Activated T-cell treated with anti-CD3 and anti-CD28 coated beads, Interleukin-2, amount 50 U/mL, for 48 hours (primary cell): ENCODE measurements around the gene TRIM67.

Source experiments
- DNase-seq, 2 experiments: peaks; one replicate each; pipeline ENCODE4 v3.0.0-alpha.2; 2020

TRIM67 gene

DNA sequence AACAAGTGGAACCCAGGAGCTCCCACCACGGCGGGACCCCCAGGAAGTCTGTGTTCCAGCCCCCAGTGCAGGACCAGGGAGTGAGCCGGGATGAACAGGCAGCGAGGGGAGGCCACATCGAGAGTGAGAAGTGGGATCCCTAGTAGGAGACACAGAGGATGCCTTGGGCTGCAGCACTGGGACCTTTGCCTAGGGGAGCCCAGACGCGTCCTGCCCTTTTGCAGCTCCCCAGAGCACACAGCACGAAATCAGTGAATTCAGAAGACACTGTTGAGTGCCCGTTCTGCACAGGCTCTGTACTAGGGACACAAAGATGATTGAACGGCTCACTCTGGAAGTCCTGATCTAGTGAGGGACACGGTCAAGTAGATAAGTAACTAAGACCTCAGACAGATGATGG is 23.5 kb downstream of the TRIM67 start:
- no peak for DNase-seq

DNA sequence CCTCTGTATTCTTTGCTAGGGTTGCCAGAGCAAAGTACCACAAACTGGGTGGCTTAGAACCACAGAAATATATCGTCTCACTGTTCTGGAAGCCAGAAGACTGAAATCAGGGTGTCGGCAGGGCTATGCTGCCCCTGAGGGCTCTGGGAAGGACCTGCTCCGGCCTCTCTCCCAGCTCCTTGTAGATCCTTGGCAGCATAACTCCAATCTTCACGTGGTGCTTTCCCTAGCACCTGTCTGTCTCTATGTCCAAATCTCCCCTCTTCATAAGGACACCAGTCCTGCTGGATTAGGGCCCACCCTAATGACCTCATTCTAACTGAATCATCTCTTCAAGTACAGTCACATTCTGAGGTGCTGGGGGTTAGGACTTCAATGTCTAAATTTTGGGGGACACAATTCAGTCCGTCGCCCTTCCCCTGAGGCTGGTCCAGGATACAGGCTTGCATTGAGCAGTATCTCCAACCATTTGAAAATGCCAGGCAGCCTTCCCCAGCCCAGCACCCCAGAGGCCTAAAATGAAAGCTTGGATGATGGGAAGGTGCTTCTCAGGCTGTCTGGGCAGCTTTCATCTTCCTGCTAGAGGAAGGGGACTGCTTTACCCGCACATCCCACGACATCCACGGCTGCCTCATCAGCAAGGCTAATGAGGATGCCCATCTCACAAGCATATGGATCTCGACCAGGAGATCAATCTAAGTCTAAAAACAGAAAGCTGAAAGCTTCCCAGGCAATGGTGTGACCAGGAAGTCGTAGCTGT is 24.7 kb downstream of the TRIM67 start:
- no peak for DNase-seq

DNA sequence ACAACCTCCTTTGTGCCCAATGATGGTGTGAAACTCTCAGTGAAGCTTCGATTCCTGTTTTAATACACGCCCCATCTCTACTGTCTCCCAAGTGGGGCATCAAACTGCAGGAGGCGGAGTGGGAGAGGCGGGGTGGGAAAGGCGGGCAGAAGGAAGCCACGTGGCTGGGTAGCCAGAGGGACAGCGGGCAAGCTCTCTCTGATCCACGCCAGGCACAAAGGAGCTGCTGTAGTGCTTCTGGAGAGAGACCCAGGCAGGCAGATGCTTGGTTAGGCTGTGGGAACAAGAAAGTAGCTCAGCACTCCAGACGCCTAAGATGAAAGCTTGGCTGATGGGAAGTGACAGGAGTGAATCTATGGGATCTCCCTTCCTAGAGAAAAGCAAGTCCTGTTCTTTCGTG is 25.7 kb downstream of the TRIM67 start:
- no peak for DNase-seq

DNA sequence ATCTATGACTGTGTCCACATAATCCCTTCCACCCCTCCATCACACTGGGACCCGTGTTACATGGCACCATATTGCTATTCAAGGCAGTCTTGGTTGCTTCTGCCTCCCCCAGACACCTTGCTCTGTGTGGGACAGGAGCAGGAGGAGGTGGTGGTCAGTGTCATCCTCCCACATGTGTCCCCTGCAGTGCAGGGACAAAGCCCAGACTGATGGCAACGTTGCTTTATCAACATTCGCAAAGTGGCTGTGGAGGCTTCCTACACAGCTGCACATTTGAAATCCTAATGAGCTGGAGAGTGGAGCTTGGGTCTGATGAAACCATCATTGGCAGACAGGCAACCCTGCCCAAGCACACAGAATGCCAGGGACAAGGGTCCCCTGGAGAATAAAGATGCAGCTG is 26.2 kb downstream of the TRIM67 start:
- DNase-seq: no peak

DNA sequence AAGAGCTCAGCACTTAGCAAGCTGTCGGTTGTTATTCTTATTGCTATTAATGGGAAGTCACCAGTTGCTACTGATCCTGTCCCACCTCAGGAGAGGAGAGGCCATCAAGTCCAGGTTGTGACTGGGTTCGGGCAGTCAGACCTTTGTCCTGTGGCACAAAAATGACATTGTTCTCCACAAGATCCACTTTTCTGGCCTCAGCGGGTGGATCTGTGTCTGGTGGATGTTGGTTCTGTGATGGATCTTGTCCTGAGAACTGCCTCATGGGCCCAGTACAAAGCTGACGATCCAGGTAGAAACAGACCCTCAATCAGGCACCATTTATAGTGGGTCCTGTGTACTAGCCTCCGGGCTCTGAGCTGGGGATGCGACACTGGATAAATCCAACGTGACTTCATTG is 26.9 kb downstream of the TRIM67 start:
- DNase-seq: no peak

DNA sequence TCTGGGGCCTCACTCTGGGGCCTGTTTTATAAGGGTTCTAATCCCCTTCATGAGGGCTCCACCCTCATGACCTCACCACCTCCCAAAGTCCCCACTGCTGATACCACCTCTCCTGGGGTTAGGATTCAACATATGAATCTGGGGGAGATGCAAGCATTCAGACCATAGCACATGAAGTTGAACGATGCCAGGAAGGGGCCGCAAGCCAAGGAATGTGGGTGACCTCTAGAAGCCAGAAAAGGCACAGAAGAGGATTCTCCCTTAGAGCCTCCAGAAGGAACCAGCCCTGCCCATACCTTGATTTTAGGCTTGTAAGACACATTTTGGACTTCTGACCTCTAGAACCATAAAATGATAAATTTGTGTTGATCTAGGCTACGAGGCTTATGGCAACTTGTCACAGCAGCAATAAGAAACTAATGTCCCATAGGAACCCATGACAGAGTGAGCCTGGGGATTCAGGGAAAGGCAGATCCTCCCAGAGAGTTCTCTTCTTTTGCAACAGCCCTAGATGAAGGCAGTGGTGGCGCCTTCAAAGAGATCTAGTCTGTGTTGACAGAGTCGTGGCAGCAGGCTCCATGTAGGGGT is 27.9 kb downstream of the TRIM67 start:
- DNase-seq: no peak

DNA sequence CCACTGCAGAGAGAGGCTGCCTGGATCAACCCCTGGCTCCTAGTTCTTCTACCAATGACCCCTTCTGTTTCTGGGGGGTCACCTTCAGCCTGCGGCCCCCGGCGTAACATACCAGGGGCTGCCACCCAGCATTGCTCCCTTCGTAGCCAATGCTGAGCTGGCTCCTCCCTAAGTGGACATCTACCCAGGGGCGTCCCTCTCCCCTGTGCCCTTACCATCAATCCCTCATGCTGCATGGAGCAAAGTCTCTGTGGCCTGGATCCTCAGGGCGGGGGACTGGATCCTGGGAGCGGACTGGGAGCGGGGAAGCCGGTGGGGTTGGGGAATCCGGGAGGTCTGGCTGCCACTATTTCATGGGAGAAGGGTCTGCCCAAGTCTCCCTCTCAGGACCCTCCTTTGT is 28.6 kb downstream of the TRIM67 start:
- DNase-seq: no peak

DNA sequence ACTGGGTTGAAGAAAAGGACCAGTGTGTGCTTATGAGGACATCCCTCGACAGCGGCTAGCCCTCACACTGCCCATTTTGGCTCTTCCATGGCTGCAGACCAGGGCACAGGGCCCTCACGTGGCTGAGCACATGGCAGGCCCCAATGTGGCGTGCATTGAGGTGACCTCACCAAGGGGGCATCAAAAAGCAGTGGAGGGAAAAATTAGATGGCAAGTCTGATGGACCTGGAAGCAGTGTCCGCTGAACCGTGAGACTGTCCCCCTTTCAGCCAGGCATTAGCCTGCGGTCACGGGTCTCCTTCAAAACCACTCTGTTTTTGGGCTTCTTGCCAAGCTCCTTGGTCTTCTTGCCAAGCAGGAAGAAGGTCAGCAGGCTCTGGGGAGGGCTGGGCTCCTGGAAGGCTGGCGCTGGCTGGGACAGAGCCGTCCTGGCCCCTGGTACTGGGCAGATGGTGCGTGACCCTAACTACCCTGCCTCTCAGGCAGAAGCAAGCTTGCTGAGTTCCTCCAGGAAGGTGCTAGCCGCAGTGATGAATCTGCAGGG is 30.8 kb downstream of the TRIM67 start:
- DNase-seq: no peak

DNA sequence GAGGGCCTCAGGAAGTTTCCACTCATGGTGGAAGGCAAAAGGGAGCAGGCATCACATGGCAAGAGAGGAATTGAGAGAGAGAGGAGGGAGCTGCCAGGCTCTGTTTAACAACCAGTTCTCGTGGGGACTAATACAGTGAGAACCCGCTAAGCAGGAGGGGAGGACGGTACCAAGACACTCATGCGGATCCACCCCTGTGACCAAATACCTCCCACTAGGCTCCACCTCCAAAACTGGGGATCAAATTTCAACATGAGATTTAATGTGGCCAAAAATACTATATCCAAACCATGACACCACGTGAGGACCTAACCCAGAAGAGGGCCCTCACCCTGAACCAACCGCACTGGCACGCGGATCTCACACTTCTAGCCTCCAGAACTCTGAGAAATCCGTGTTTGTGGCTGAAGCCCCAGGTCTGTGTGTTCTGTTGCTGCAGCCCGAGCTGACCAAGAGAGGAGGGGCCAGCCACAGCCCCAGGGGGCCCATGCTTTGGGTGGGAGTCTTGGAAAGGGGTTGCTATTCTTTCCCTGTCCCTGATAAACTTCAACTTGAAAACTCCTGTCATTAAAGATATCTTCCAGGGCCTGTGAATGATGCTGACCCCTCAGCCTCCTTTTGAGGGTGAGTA is 32.0 kb downstream of the TRIM67 start:
- DNase-seq: no peak

DNA sequence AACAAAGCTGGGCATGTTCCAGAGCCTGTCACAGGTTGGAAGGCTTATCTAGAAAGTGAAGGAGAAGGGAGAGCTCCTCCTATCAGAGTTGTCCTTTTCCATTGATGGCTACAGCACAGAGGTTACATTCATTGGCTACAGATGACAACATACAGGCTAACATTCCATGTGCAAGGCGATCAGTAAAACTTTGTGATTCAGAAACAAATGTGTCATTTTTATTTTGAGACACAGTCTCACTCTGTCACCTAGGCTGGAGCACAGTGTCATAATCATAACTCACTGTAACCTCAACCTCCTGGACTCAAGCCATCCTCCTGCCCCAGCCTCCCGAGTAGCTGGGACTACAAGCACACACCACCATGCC is 32.6 kb downstream of the TRIM67 start:
- DNase-seq: no peak

DNA sequence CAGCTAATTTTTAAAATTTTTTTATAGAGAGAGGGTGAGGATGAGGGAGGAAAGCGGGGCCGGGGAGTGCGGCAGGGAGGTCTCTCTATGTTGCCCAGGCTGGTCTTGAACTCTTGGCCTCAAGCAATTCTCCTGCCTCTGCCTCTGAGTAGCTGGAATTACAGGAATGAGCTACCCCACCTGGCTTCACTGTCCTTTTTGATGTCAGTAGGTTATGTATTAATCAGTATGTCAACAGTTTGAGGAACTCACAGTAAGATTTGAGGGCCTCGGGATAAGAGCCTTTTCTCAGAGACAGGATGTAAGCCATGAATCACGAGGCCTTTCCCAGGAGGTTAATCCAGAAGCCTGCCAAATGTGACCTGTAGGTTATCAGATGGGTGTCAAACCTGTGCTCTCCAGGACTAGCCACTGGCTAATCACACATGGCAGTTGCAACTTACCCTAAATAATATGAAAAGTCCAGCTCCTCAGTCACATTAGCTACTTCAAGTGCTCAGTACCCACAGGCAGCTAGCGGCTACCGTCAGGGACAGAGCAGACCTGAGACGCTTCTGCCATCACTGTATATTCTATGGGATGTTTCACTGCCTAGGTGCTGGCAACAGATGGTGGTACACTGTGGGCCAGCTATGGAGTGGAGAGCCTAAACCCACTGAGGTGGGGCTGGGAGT is 33.1 kb downstream of the TRIM67 start:
- DNase-seq: no peak

DNA sequence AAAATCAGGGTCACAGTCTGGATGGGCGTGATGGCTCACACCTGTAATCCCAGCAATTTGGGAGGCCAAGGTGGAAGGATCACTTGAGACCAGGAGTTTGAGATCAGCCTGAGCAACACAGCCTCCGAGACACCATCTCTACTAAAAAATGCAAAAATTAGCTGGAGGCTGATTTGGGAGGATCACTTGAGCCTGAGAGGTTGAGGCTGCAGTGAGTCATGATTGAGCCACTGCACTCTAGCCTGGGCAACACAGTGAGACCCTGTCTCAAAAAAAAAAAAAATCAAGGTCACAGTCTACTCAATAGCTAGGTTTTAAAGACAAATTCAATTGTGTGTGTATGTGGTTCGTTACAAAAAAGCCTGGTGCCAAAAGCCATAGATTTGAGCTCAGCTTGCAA is 34.4 kb downstream of the TRIM67 start:
- no peak for DNase-seq

DNA sequence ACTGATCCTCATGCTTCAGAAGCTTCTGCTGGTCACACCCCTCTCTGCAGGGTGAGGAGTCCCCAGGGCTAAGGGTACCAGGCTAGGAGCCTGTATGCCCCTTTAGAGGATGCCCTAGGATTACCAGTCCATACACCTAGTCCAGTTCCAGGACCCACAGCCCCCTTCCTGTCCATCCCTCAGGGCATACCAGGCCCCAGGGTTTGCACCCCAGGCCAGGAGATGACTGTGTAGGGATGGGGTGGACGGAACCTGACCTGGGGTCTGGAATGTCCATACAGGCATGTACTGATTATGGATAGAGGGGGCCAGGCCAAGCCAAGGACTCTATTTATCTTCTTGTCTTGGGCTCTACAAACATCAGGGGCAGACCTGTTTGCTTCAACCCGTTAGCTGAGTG is 34.9 kb downstream of the TRIM67 start:
- DNase-seq: no peak

DNA sequence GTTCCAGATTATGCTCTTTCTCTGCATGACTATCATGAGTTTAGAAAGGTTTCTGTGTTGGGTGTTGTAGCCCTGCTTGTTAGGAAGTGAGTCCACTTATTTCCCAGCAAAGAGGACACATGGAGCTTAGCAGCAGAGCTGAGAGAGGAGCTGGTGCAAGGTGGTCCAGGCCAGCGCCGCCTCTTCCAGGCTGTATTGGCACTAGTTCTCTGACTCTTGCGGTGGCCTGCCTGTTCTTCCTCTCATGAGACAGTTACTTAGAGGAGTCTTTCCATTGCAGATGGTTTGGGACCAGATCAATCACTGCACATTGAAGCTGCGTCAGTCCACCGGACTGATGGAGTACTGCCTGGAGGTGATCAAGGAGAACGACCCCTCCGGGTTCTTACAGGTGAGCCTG is 38.0 kb downstream of the TRIM67 start:
- DNase-seq: no peak

DNA sequence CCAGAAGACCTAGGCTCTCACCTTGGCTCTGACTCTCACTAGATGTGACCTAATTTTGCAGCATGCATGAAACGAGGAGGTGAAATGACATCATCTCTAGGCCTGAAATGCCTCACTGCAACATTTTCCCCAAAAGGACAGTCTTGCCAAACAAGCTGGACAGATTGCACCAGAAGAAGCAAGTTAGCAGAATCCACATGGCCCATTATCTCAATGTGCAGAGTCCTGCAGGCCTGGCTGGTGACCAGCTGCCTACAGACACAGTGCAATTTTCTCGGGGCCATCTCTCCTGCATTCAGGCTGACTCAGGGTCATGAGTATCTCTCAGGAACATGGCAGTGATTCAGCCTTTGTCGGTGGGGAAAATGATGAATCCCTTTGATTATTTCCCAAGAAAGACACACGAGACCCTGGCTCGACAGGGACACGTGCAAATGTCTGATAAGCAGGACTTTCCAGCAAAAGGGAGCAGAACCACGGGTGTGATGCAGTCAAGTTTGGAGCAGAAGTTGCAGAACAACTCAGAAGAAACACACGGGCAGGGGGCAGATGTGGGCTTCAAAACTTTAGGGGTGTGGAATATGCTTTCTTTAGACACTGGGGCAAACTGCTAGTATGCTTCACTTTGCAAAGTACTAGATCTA is 38.7 kb downstream of the TRIM67 start:
- DNase-seq: no peak

DNA sequence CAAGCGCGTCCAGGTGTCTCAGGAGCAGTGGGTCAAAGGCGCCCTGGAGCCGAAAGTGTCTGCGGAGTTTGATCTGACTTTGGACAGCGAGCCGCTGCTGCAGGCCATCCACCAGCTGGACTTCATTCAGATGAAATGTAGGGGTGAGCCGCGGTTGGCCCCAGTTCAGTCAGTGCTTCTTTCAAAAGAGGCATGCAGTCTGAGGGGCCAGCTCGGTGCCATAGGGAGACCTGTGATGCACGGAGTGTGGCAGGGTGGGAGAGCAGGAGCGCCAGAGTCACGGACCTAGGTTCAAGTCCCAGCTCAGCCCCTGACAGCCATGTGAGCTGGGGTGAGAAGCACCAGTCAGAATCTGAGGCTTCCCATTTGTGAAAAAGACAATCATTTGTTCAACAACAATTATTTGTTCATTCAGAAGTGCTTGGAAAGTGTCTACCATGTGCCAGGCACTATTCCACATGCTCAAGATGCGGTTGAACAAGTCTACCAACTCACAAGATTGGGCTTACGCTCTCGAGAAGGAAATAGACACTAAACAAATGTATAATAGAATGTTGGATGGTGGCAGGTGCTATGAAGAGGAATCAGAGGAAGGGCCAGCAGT is 39.6 kb downstream of the TRIM67 start:
- DNase-seq: no peak

DNA sequence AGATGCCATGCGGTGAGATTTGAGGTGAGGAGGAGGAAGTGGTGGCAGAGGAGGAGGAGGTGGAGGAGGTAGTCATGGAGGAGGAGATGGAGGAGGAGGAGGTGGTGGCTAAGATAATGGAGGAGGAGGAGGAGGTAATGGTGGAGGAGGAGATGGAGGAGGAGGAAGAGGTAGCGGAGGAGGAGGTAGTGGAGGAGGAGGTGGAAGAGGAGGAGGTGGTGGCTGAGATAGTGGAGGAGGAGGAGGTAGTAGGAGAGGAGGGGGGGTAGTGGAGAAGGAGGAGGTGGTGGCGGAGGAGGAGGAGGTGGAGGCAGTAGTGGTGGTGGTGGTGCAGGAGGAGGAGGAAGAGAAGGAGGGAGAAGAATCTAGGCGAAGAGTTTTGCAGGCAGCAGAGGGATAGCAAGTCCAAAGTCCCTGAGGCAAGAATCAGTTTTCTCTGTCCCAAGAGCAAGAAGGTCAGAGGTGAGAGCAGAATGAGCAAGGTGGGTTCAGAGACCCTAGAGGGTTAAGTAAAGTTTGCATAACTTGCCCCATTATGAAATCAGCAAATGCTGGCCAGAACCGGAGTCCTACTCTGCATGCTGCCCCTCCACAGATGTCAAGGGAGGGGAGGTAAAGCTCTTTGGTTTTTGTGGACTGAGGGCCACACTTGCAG is 40.2 kb downstream of the TRIM67 start:
- DNase-seq: no peak

DNA sequence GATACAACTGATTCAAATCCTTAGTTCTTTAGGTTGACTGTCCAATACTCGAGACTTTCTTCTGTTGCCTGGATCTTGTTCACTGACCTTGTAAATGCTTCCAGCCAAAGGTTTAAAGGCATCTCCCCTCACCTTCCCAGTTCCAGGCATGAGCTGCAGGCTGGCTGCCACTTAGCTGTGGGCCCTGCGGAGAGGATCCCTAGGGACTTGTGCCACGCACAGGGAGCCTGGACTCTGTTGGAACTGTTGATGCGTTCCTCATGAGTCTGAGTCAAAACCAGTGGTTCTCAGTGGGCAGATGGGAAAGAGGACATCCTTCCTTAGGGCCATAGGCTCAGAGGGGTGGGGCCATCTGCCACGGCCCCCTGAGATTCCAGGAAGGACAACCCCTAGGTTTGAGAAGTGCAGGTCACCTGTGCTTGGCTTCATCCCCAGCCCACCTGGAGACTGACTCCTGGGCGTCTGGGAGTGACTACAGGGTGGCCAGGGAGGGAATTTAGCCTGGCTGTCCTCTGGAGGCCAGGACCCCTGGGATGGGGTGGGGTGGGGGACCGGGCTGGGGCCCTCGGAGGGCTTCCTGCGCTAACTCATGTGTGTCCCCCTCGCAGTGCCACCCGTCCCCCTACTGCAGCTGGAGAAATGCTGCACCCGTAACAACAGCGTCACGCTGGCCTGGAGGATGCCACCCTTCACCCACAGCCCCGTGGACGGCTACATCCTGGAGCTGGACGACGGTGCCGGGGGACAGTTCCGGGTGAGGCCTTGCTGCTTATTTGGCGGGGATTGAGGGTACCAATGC is 41.6 kb downstream of the TRIM67 start:
- no peak for DNase-seq

DNA sequence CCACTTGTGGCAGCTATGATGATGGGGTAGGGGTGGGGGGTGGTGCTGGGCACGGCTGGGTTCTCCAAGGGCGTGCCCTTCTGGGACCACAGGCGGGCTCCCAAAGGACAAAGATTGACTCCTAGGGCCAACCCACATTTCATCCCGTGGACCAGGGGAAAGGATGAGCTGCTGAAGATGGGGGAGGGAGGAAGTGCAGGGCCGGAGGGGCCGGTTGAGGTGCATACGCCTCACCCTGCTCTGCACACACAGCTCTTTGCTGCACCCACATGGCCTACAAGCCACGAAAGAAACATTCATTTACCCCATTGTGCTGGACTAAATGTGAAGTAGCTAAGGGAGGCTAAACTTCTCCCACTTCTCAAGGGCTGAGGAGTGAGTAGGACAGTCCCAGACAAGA is 45.0 kb downstream of the TRIM67 start:
- no peak for DNase-seq

DNA sequence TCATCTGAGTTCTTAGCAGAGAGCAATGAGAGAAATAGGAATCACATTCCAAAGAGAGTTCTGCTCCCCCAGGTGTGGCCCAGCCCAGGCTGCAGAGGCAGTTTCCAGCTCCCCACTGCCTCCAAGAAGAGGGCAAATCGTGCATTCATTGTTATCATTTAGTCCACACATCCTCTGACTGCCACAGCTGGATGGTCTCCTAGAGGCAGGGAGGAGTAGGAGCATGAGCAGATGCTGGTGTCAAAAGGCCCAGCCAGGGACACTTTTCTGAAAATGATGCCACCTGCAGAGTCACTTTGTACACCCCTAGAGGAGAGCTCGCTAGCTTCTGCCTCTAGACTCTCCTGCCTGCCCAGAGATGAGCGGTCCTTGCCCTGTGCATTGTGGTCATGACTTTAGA is 45.6 kb downstream of the TRIM67 start:
- DNase-seq: no peak

DNA sequence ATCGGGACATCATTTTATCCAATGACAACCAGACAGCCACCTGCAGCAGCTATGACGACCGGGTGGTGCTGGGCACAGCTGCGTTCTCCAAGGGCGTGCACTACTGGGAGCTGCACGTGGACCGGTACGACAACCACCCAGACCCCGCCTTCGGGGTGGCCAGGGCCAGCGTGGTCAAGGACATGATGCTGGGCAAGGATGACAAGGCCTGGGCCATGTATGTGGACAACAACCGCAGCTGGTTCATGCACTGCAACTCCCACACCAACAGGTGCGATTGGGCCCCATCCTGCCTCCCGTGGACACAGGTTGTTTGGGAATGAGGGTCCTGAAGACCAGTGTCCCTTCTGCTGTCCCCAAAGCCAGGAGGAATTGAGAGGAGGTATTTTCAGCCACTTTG is 47.1 kb downstream of the TRIM67 start:
- DNase-seq: no peak
